Measurements from ENCODE around the gene PIAS4.

The PIAS4 gene

DNA sequence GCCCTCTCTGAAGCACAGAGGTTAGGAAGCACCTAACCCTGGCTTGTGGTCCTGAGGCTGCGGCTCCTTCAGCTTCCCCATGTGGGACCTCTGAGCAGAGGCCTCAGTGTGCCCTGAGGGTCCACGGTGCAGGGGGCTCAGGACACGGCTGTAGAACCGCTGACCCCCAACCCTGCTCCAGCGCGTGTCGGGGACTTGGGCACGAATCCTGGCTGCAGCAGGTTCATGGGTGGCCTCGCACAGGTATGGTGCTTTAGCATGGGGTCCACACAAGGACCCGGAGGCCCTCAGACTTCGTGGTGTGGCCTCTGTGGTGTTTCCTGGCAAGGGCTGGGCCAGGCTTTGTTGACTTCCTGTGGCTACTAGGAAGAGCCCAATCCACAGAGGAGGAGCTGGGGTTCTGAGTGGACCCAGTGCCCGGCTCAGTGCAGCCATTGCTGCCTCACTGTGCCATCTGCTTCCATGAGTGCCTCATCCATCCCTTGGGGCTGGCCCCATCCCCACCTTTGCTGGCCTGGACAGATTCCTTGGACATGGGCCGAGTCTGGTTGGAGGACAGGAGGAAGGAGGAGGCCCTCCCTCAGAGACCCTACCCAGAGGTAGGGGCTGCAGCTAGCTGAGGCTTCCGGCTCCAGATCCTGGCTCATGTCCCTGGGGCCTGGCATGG lies 34.7 kb downstream of the PIAS4 start:
- H3F3A ChIP-seq (ENCODE audit: control insufficient read depth, insufficient read depth) = peaks cover 9% of the 10 kb centered on the region
- H3K36me3 ChIP-seq (ENCODE audit: control insufficient read depth, low read length) = peaks cover 22% of the 10 kb centered on the region
- no peaks in the 10 kb centered on the region for H3K9me3 ChIP-seq (ENCODE audit: control insufficient read depth, insufficient read depth, low read length)
- H3K27me3 ChIP-seq (ENCODE audit: control insufficient read depth, low read length) = no peaks in the 10 kb centered on the region
- no peak overlapping the region for H3K4me2 ChIP-seq (ENCODE audit: low read length)
- H3K4me3 ChIP-seq (ENCODE audit: low read length) = no peak overlapping the region
- H4K20me1 ChIP-seq (ENCODE audit: control insufficient read depth, insufficient read depth, low read depth, low read length) = no peaks in the 10 kb centered on the region
- peaks cover 34% of the 10 kb centered on the region for H3K79me2 ChIP-seq (ENCODE audit: control insufficient read depth, low read length)
- no peak overlapping the region for H3K27ac ChIP-seq (ENCODE audit: low read depth, low read length)
- no peaks in the 10 kb centered on the region for H3K4me1 ChIP-seq (ENCODE audit: control insufficient read depth, low read length)
- no peaks in the 10 kb centered on the region for H3K9me2 ChIP-seq (replicated peaks; ENCODE audit: control insufficient read depth, low read length)
- TF ChIP-seq, protein P1, sequence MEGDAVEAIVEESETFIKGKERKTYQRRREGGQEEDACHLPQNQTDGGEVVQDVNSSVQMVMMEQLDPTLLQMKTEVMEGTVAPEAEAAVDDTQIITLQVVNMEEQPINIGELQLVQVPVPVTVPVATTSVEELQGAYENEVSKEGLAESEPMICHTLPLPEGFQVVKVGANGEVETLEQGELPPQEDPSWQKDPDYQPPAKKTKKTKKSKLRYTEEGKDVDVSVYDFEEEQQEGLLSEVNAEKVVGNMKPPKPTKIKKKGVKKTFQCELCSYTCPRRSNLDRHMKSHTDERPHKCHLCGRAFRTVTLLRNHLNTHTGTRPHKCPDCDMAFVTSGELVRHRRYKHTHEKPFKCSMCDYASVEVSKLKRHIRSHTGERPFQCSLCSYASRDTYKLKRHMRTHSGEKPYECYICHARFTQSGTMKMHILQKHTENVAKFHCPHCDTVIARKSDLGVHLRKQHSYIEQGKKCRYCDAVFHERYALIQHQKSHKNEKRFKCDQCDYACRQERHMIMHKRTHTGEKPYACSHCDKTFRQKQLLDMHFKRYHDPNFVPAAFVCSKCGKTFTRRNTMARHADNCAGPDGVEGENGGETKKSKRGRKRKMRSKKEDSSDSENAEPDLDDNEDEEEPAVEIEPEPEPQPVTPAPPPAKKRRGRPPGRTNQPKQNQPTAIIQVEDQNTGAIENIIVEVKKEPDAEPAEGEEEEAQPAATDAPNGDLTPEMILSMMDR (IDR thresholded peaks at IDR 0.05; ENCODE audit: low read depth, low read length, poor library complexity, severe bottlenecking) = no peak
- no peak for TF ChIP-seq EZH2phosphoT487 (IDR thresholded peaks at IDR 0.05; ENCODE audit: borderline replicate concordance, low read length)

DNA sequence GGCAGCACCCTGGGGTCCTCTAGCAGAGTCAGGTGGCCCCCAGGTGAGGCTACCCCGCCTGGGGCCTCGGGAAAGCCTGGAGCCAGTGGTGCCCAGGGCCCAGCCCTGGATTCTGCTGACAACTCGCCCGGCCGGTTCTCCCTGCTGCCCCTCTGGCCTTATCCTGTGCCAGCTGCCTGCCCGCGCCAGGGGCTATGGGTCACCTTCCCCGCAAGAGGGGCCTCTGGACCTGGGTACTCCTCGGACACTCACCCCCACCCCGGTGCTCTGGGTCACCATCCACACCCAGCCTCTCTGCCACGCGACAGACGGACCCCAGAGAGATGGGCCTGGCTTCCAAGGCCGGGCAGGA lies 35.2 kb downstream of the PIAS4 start:
- H3K9me2 ChIP-seq (replicated peaks; ENCODE audit: control insufficient read depth, low read length) = no peaks in the 10 kb centered on the region
- H3K4me1 ChIP-seq (ENCODE audit: control insufficient read depth, low read length) = no peaks in the 10 kb centered on the region
- H3K27me3 ChIP-seq (ENCODE audit: control insufficient read depth, low read length) = no peaks in the 10 kb centered on the region
- no peaks in the 10 kb centered on the region for H3K9me3 ChIP-seq (ENCODE audit: control insufficient read depth, insufficient read depth, low read length)
- H3K27ac ChIP-seq (ENCODE audit: low read depth, low read length) = no peak overlapping the region
- no peak overlapping the region for H3K4me2 ChIP-seq (ENCODE audit: low read length)
- TF ChIP-seq, protein P1 (IDR thresholded peaks at IDR 0.05; ENCODE audit: low read depth, low read length, poor library complexity, severe bottlenecking) = no peak
- no peak for TF ChIP-seq EZH2phosphoT487 (IDR thresholded peaks at IDR 0.05; ENCODE audit: borderline replicate concordance, low read length)
- peaks cover 38% of the 10 kb centered on the region for H3K79me2 ChIP-seq (ENCODE audit: control insufficient read depth, low read length)
- peaks cover 9% of the 10 kb centered on the region for H3F3A ChIP-seq (ENCODE audit: control insufficient read depth, insufficient read depth)
- no peak overlapping the region for H3K4me3 ChIP-seq (ENCODE audit: low read length)
- no peaks in the 10 kb centered on the region for H4K20me1 ChIP-seq (ENCODE audit: control insufficient read depth, insufficient read depth, low read depth, low read length)
- peaks cover 19% of the 10 kb centered on the region for H3K36me3 ChIP-seq (ENCODE audit: control insufficient read depth, low read length)

DNA sequence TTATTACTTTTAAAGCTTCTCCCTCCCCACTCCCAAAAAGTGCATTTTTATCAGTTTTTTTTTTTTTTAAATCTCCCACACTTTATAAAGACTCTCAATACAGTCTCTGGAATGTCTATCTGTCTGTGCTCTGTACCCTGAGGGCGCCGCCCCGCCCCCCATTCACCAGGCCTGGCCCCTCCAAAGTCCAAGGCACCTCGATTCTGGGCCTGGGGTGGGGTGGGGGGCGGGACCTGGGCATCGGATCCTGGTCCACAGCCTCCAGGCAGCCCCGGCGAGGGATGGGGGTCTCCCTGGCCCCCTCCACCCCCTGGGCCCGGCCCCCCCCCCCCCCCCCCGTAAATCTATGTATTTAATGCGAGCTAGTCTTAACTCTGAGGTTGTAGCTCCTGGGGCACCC lies 35.9 kb downstream of the PIAS4 start:
- TF ChIP-seq, protein P1 (IDR thresholded peaks at IDR 0.05; ENCODE audit: low read depth, low read length, poor library complexity, severe bottlenecking) = no peak
- no peak for TF ChIP-seq EZH2phosphoT487 (IDR thresholded peaks at IDR 0.05; ENCODE audit: borderline replicate concordance, low read length)
- no peak overlapping the region for H3K4me3 ChIP-seq (ENCODE audit: low read length)
- H4K20me1 ChIP-seq (ENCODE audit: control insufficient read depth, insufficient read depth, low read depth, low read length) = no peaks in the 10 kb centered on the region
- H3K27ac ChIP-seq (ENCODE audit: low read depth, low read length) = no peak overlapping the region
- H3K9me2 ChIP-seq (replicated peaks; ENCODE audit: control insufficient read depth, low read length) = no peaks in the 10 kb centered on the region
- H3K36me3 ChIP-seq (ENCODE audit: control insufficient read depth, low read length) = peaks cover 24% of the 10 kb centered on the region
- H3K4me2 ChIP-seq (ENCODE audit: low read length) = no peak overlapping the region
- H3K4me1 ChIP-seq (ENCODE audit: control insufficient read depth, low read length) = no peaks in the 10 kb centered on the region
- H3K9me3 ChIP-seq (ENCODE audit: control insufficient read depth, insufficient read depth, low read length) = no peaks in the 10 kb centered on the region
- no peaks in the 10 kb centered on the region for H3K27me3 ChIP-seq (ENCODE audit: control insufficient read depth, low read length)
- peaks cover 44% of the 10 kb centered on the region for H3K79me2 ChIP-seq (ENCODE audit: control insufficient read depth, low read length)
- H3F3A ChIP-seq (ENCODE audit: control insufficient read depth, insufficient read depth) = peaks cover 9% of the 10 kb centered on the region
